Stimulated activated CD8-positive, alpha-beta memory T cell treated with anti-CD3 and anti-CD28 coated beads, Interleukin-12 subunit alpha, Interleukin-12 subunit beta, amount 100 ng/mL, for 1 hour (primary cell): ENCODE data around the gene CHMP4A.
A peak's percentile ranks its signal among the peaks of the same experiment; 100 is the strongest.

Experiments
- DNase-seq: peaks from one replicate; pipeline ENCODE4 v3.0.0-alpha.2; 2020; ENCODE audit warnings: low read depth

Gene CHMP4A

GRCh38 chr14:24212924-24213865 lies at the start of gene CHMP4A:
Gene CHMP4A (minus strand): TSS chr14:24213488. CDS start chr14:24213439, 49 bp downstream.
- DNase-seq: peak; percentile 93

- no peak for DNase-seq
Measured at GRCh38 chr14:24261969-24262327, 48.7 kb upstream of the CHMP4A start.

- no peak for DNase-seq
Measured at GRCh38 chr14:24261256-24261968, 48.1 kb upstream of the CHMP4A start.

GRCh38 chr14:24260780-24261157 lies 47.5 kb upstream of the CHMP4A start:
- DNase-seq: no peak

GRCh38 chr14:24260026-24260779 lies 46.9 kb upstream of the CHMP4A start:
- no peak for DNase-seq

GRCh38 chr14:24259282-24260025 lies 46.2 kb upstream of the CHMP4A start:
- no peak for DNase-seq

- no peak for DNase-seq
Measured at GRCh38 chr14:24258548-24259265, 45.4 kb upstream of the CHMP4A start.

GRCh38 chr14:24258119-24258518 lies 44.8 kb upstream of the CHMP4A start:
- no peak for DNase-seq

GRCh38 chr14:24256960-24257359 lies 43.7 kb upstream of the CHMP4A start:
- no peak for DNase-seq

- DNase-seq: no peak
Measured at GRCh38 chr14:24255931-24256711, 42.8 kb upstream of the CHMP4A start.

- no peak for DNase-seq
Measured at GRCh38 chr14:24255438-24255837, 42.1 kb upstream of the CHMP4A start.

- no peak for DNase-seq
Measured at GRCh38 chr14:24254630-24255392, 41.5 kb upstream of the CHMP4A start.

GRCh38 chr14:24253936-24254335 lies 40.6 kb upstream of the CHMP4A start:
- DNase-seq: no peak

- DNase-seq: no peak
Measured at GRCh38 chr14:24252289-24253124, 39.2 kb upstream of the CHMP4A start.

GRCh38 chr14:24251880-24252288 lies 38.6 kb upstream of the CHMP4A start:
- DNase-seq: no peak

- DNase-seq: no peak
Measured at GRCh38 chr14:24250354-24250753, 37.1 kb upstream of the CHMP4A start.

GRCh38 chr14:24249230-24250021 lies 36.1 kb upstream of the CHMP4A start:
- DNase-seq: no peak

GRCh38 chr14:24247422-24247821 lies 34.1 kb upstream of the CHMP4A start:
- no peak for DNase-seq
